Pancreas (tissue), 10 donors: ENCODE measurements around the gene HTR4. TPM values are rescaled to one million over a fixed set of nuclear protein-coding genes. Genes with fewer than 3 reads are reported as not detected.
A peak's percentile ranks its signal among the peaks of the same experiment; 100 is the strongest.
"Not testable (repeated sequence)": the region's sequence is repeated elsewhere in the genome, so short reads cannot be mapped to it uniquely, and the experiment has no call there.

Source experiments
- ATAC-seq, 4 donors: fragments of 200-7000 bp; cut with Tn5 transposase; one replicate each; pipeline versions ENCODE4 v1.8.0 to v1.9.1; 2020; ENCODE audit warnings: mild to moderate bottlenecking in 4 of 4, moderate library complexity in 4 of 4
- DNase-seq, 6 donors: peaks; one replicate each; pipeline ENCODE4 v3.0.0-alpha.2; 2020
- FAIRE-seq: peaks from 2 replicates; lab custom pipeline; 2012; peaks lifted over from hg19 to GRCh38; lab: Jason Lieb, UNC
- H3K27ac ChIP-seq, 4 donors: fragments of 200-600 bp; sonication (generic); 1 replicate in 3 of 4; 2 replicates in 1 of 4; pipeline versions ENCODE4 v1.5.0 to v1.8.0; 2020
- H3K27me3 ChIP-seq, 4 donors: fragments of 200-600 bp; one replicate each; pipeline ENCODE4 v1.8.0; 2021
- H3K36me3 ChIP-seq, 3 donors: fragments of 200-600 bp; sonication (generic) in 1 of 3; one replicate each; pipeline versions ENCODE4 v1.5.0 to v1.8.0; 2020 to 2021
- H3K4me1 ChIP-seq, 3 donors: fragments of 200-600 bp; one replicate each; pipeline ENCODE4 v1.8.0; 2021
- H3K4me3 ChIP-seq, 4 donors: fragments of 200-600 bp; sonication (generic) in 2 of 4; one replicate each; pipeline versions ENCODE4 v1.5.0 to v1.8.0; 2020 to 2021
- H3K9me3 ChIP-seq, 4 donors: fragments of 200-600 bp; one replicate each; pipeline ENCODE4 v1.8.0; 2021
- WGBS, 2 donors: extraction: QIAGEN DNeasy Blood & Tissue Kit; methylation state at CpG; one replicate each; pipeline ENCODE4 v1.1.7; 2013; 5-methylcytosine and 5-hydroxymethylcytosine counted together
- intact Hi-C, 3 donors: fragments of 100-400 bp; cut with DNase I; formaldehyde crosslinking; loops; one replicate each; pipeline versions ENCODE4 v1.11.1 to v1.14.2; 2022
- polyA plus RNA-seq, 2 donors: library from polyadenylated mRNA; stranded (reverse); fragments of 200-250 nt; gene quantifications; one replicate each; pipeline ENCODE4 v1.2.3, GENCODE V29; 2013
- total RNA-seq, 6 donors: library from RNA; stranded (reverse); fragmentation: NEBNext Ultra II Directional in 4 of 6; extraction: Animal tissue kit (Norgen Biotek cat#: 25700) in 4 of 6; gene quantifications; one replicate each; pipeline versions ENCODE4 v1.2.1 to v1.2.4, GENCODE V29; 2021 to 2023
- TF ChIP-seq, protein P1 (sequence below), 4 donors: fragments of 200-600 bp; sonication (generic) in 3 of 4; IDR thresholded peaks; one replicate each; pipeline versions ENCODE4 v1.5.0 to v1.8.0; 2021; ENCODE audit warnings: antibody characterized with exemption in 4 of 4
- donor health status: healthy with polysubstance abuse.
- donor health status: DM: no; HTN: no; CAD: no; lungs with moderate emphysema.
- donor health status: DM: no; HTN: no; CAD: no.
- donor health status: control.
- donor health status: control.
- donor health status: Bipolar disorder and iron deficiency.
- donor health status: DM: yes; HTN: yes; CAD: no.
- donor health status: DM: no; HTN: no; CAD: no.
- donor health status: DM: no; HTN: no; CAD: no.
- donor health status: DM: yes; HTN: yes; CAD: no.

Gene HTR4
- total and polyA plus RNA-seq, 8 donors = not detected

DNA sequence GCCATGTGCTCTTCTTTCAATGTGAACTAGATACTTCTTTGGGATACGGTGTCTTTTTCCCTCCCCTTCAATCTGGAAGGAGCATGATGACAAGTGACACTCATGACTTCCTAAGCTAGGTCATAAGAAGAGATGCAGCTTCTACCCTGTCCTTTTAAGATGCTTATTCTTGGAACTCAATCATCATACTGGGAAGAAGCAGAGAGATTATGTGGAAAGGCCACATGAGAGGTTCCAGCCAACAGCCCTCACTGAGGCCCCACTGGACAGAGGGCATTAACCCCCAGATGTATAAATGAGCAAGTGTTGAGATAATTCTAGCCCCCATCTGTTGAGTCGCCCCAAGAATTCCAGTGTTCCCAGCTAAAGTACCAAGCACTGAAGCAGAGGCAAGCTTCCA is 29.3 kb upstream of the HTR4 start:
- FAIRE-seq = no peak
- H3K4me3 ChIP-seq = no peak overlapping the region
- H3K27ac ChIP-seq = no peak overlapping the region
- no peak for ATAC-seq
- H3K4me1 ChIP-seq = peaks cover 13 to 23% (median 13%) of the 10 kb centered on the region in 3 donors
- H3K27me3 ChIP-seq = no peaks in the 10 kb centered on the region
- WGBS, 2 donors = 93 to 96% methylated on average over 2 of the region's 2 CpGs
- H3K36me3 ChIP-seq = no peaks in the 10 kb centered on the region
- TF ChIP-seq, protein P1, sequence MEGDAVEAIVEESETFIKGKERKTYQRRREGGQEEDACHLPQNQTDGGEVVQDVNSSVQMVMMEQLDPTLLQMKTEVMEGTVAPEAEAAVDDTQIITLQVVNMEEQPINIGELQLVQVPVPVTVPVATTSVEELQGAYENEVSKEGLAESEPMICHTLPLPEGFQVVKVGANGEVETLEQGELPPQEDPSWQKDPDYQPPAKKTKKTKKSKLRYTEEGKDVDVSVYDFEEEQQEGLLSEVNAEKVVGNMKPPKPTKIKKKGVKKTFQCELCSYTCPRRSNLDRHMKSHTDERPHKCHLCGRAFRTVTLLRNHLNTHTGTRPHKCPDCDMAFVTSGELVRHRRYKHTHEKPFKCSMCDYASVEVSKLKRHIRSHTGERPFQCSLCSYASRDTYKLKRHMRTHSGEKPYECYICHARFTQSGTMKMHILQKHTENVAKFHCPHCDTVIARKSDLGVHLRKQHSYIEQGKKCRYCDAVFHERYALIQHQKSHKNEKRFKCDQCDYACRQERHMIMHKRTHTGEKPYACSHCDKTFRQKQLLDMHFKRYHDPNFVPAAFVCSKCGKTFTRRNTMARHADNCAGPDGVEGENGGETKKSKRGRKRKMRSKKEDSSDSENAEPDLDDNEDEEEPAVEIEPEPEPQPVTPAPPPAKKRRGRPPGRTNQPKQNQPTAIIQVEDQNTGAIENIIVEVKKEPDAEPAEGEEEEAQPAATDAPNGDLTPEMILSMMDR (IDR thresholded peaks at IDR 0.05) = no peak
- DNase-seq = no peak
- no peaks in the 10 kb centered on the region for H3K9me3 ChIP-seq
- intact Hi-C loops = no loop called here

DNA sequence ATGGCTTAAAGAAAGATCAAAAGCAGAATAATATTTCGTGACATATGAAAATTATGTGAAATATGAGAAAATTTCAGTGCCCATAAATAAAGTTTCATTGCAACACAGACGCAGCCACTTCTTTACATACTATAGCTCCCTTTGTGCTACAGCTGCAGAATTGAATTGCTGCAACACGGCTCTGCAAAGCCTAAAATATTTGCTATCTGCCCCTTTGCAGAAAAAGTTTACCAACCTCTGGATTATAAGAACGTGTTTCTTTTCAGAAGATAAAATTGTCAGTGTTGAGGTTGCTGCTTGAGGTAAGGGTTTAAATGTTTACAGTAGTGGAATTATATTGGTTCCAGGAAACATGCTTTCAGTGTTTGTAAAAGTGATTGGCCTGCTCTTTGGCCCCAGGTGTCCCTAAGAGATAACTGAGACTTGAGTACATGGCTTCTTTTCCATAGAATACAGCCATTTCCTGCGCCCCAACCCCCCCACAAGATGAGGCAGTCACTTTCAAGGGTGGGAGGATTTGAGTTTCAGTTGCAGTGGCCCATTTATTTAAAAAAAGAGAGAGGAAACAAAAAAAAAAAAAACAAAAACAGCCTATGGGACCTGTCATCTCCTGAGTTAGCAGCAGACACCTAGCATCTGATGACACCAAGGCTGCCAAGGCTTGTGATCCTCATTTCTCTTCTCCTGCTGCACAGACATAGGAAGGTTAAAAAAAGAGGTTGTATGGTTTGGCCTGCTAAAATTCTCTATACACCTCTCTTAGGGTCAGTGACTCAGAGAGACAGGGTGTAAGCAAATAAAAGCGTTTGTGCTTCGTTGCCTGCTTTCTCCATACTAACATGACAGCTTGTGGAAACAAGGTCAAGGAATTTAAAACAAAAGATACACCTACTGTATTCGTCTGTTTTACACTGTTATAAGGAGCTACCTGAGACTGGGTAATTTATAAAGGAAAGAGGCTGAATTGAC is 28.0 kb upstream of the HTR4 start:
- Histone ChIP-seq H3K36me3 (no peaks in the 10 kb centered on the region), H3K4me1 (peaks cover 13 to 23% (median 13%) of the 10 kb centered on the region in 3 donors), H3K27ac (no peak overlapping the region), H3K27me3 (no peaks in the 10 kb centered on the region), H3K4me3 (no peak overlapping the region), H3K9me3 (no peaks in the 10 kb centered on the region)
- peak in 3 of 4 donors; percentile 19 to 71 (median 59) for ATAC-seq
- DNase-seq = no peak
- intact Hi-C loops = no loop called here
- TF ChIP-seq, protein P1 (IDR thresholded peaks at IDR 0.05) = no peak
- 38 to 44% methylated on average over 8 of the region's 8 CpGs for WGBS, 2 donors
- FAIRE-seq = no peak

DNA sequence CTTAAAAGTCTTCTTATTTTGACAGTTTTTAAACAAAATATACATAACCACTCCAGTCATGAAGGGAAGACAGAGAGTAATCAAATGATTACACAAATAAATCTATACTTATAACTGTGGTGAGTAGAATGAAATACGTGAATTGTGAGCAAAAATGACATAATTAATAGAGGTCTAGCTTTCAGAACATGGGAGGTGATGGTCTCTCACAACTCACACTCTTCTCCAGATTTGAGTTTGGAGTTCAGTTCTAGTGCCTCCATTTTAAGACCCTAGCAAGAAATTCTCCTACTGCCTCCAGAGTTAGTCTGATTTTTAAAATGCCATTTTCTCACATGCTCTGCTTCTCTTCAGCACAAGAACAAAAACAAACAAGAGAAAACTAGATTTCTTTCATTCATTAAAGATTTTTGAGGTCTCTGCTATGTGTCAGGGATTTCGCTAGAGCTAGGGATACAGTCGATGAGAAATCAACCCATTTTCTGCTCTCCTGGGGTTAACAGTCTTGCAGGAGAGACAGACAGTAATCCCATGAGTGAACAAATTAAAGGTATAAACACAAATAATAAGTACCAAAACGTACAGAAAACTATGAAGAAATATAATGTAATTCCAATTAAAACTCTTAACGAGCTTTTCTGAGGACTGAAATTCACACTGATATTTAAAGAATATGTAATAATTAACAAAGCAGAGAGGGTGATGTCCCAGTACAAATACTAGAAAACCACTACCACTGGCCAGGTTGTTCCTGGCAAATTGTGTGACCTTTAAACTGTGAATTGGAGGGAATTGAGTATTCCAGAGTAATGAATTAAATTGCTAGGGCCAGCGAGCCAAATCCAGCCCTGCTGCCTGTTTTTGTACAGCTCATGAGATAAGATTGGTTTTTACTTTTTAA is 27.1 kb upstream of the HTR4 start:
- DNase-seq = no peak
- FAIRE-seq = no peak

DNA sequence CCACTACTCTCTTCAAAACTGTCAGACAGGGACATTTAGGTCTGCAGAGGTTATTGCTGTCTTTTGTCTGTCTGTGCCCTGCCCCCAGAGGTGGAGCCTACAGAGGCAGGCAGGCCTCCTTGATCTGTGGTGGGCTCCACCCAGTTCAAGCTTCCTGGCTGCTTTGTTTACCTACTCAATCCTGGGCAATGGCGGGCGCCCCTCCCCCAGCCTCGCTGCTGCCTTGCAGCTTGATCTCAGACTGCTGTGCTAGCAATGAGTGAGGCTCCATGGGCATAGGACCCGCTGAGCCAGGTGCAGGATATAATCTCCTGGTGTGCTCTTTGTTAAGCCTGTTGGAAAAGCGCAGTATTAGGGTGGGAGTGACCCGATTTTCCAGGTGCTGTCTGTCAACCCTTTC is 19.4 kb upstream of the HTR4 start:
- H3K36me3 ChIP-seq, ATAC-seq, intact Hi-C loops, H3K9me3 ChIP-seq, H3K4me1 ChIP-seq, H3K27ac ChIP-seq, H3K4me3 ChIP-seq, DNase-seq, H3K27me3 ChIP-seq, FAIRE-seq: not testable (repeated sequence)
- 84 to 86% methylated on average over 6 of the region's 6 CpGs for WGBS, 2 donors

More for the DNA sequence above, 27.1 kb upstream of the HTR4 start:
- TF ChIP-seq, protein P1 (IDR thresholded peaks at IDR 0.05) = no peak
- intact Hi-C loops = no loop called here
- Histone ChIP-seq H3K27ac (no peak overlapping the region), H3K4me1 (peaks cover 13 to 23% (median 13%) of the 10 kb centered on the region in 3 donors), H3K36me3 (no peaks in the 10 kb centered on the region), H3K4me3 (no peak overlapping the region), H3K27me3 (no peaks in the 10 kb centered on the region), H3K9me3 (no peaks in the 10 kb centered on the region)
- peak in 3 of 4 donors; percentile 70 to 79 (median 76) for ATAC-seq
- 44 to 51% methylated on average over 6 of the region's 6 CpGs for WGBS, 2 donors

DNA sequence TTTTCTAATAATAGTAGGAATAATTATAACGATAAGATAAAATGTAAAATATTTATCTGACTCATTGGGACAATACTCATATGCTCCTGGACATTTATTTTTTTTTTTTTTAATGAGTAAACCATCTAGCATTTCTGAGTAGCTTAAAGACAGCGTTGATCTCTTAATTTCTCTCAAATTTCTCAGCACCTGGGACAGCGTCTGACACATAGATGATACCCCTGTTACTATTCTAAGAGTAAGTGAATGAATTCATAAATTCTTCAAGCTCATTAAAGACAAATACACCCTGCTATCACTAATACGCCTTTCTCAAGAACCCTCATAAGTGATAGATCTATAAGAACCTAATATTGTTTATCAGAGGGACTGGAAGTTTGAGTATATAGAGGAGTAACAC is 12.0 kb upstream of the HTR4 start:
- DNase-seq (no peak), FAIRE-seq (no peak), ATAC-seq (no peak)
- H3K4me3 ChIP-seq = no peak overlapping the region
- 54 to 63% methylated on average over 4 of the region's 4 CpGs for WGBS, 2 donors
- intact Hi-C loops = no loop called here
- no peaks in the 10 kb centered on the region for H3K27me3 ChIP-seq
- no peaks in the 10 kb centered on the region for H3K4me1 ChIP-seq
- no peak overlapping the region for H3K27ac ChIP-seq
- no peaks in the 10 kb centered on the region for H3K9me3 ChIP-seq
- TF ChIP-seq, protein P1 (IDR thresholded peaks at IDR 0.05) = no peak
- H3K36me3 ChIP-seq = no peaks in the 10 kb centered on the region
